ENCODE data around the gene NTSR1.
A peak's percentile ranks its signal among the peaks of the same experiment; 100 is the strongest.

- TF ChIP-seq CTCF (conservative IDR thresholded peaks at IDR 0.05; ENCODE audit: low read depth in 2 of 2) (peak; percentile 82 to 89), POLR2AphosphoS5 (IDR thresholded peaks at IDR 0.05; ENCODE audit: low read depth) (no peak), EZH2 (IDR thresholded peaks at IDR 0.05; ENCODE audit: low read depth, unreplicated experiment) (no peak), CREB1 (CRISPR knock-in tag; IDR thresholded peaks at IDR 0.05; ENCODE audit: low read depth) (no peak), EZH2phosphoT487 (IDR thresholded peaks at IDR 0.05; ENCODE audit: unreplicated experiment) (no peak), STAT1 (IDR thresholded peaks at IDR 0.05; ENCODE audit: unreplicated experiment) (no peak)
These were observed 99.7 kb downstream of the NTSR1 start for GRCh38 chr20:62808211-62808865.

Data from GM23338 (cell line).